Thoracic aorta (tissue), 2 donors: ENCODE results near the gene CACNA2D3. TPM values are rescaled to one million over a fixed set of nuclear protein-coding genes. Genes with fewer than 3 reads are reported as not detected.

Experiments used
- ATAC-seq: fragments of 150-250 bp; one replicate; pipeline ENCODE4 v1.8.0; 2017; ENCODE audit warnings: low read depth; ENCODE audit not compliant: insufficient number of reproducible peaks, low FRiP score
- DNase-seq: peaks from one replicate; pipeline ENCODE4 v3.0.0-alpha.2; 2020; ENCODE audit warnings: low spot score
- H3K27ac ChIP-seq, 2 donors: fragments of 200-600 bp; sonication (generic); 1 replicate in 1 of 2; 2 replicates in 1 of 2; pipeline ENCODE4 v1.5.1; 2016; ENCODE audit warnings: mild to moderate bottlenecking in 2 of 2, moderate library complexity in 2 of 2
- H3K27me3 ChIP-seq: fragments of 200-600 bp; sonication (generic); replicated peaks from 2 replicates; pipeline ENCODE4 v1.6.0; 2016; ENCODE audit warnings: mild to moderate bottlenecking; ENCODE audit not compliant: insufficient read depth
- H3K36me3 ChIP-seq: fragments of 200-600 bp; sonication (generic); one replicate; pipeline ENCODE4 v1.5.1; 2016
- H3K4me1 ChIP-seq, 2 donors: fragments of 200-600 bp; sonication (generic); 1 replicate in 1 of 2; 2 replicates in 1 of 2; pipeline versions ENCODE4 v1.5.1 to v1.6.0; 2016; ENCODE audit warnings: low read depth in 2 of 2, mild to moderate bottlenecking in 1 of 2; ENCODE audit not compliant: control insufficient read depth in 1 of 2
- H3K4me3 ChIP-seq: fragments of 200-600 bp; sonication (generic); 2 replicates; pipeline ENCODE4 v1.5.1; 2016; ENCODE audit warnings: mild to moderate bottlenecking
- H3K9me3 ChIP-seq: fragments of 200-600 bp; sonication (generic); 2 replicates; pipeline ENCODE4 v1.5.1; 2016
- CTCF ChIP-seq: fragments of 200-600 bp; sonication (generic); IDR thresholded peaks from one replicate; pipeline ENCODE4 v1.5.1; 2019; ENCODE audit warnings: antibody characterized with exemption
- total RNA-seq, 2 donors: library from RNA; depleted of rRNA; stranded (reverse); fragments of >200 nt; gene quantifications; one replicate each; pipeline versions ENCODE4 v1.1.0 to v1.2.3, GENCODE V29; 2016

The CACNA2D3 gene
- total RNA-seq, 2 donors from 2014 or later, result 3.2 to 4.0 TPM

DNA sequence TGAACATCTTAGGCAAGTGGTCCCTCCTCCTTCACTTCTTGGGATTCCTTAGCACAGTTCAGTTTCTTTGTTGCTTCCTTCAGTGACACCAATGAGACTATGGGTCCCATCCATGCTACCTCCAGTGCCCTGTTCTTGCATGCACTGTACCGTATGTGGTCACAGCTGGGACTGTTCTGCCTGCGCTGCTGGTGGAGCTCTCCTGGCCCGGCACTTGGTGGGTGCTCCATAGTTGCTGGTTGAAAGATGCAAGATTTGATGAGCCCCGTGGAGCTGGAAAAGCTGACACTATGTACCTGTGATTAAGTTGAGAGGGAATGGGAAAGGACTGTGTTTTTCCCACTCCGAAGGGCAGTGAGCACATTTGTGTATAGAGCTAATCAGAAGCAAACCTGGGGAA, 407.7 kb downstream of the CACNA2D3 start:
- Histone ChIP-seq H3K4me3 (no peak overlapping the region), H3K9me3 (peaks cover 13% of the 10 kb centered on the region), H3K27ac (no peak overlapping the region), H3K36me3 (no peaks in the 10 kb centered on the region), H3K27me3 (no peaks in the 10 kb centered on the region), H3K4me1 (peaks cover 0 to 20% of the 10 kb centered on the region in 2 donors)
- TF ChIP-seq CTCF, result no peak
- ATAC-seq (no peak), DNase-seq (no peak)

- DNase-seq (no peak), ATAC-seq (no peak)
- Histone ChIP-seq H3K27me3 (no peaks in the 10 kb centered on the region), H3K9me3 (peaks cover 4% of the 10 kb centered on the region), H3K4me1 (peaks cover 0 to 20% of the 10 kb centered on the region in 2 donors), H3K4me3 (no peak overlapping the region), H3K27ac (no peak overlapping the region), H3K36me3 (no peaks in the 10 kb centered on the region)
- no peak for TF ChIP-seq CTCF
These were observed 408.6 kb downstream of the CACNA2D3 start for GRCh38 chr3:54530944-54531343.

DNA sequence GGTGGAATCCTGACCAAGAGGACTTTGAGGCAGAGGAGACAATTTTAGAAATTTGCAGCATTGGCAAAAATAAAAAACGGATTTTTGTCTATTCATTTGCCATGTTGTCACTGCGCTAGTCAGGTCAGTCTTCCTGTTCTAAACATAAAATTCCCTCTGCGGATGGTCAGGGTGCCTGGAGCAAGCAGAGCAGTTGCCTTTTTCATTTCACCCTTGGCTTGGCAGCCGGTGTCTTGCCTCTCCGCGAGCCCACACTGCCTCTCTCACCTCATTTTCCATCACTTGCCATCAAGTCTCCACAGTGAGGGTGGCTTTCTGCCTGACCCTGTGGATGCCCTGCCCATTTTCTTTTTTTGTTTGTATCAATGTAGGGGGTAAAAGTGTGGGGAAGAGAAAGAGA, 409.4 kb downstream of the CACNA2D3 start:
- Histone ChIP-seq H3K9me3 (no peaks in the 10 kb centered on the region), H3K36me3 (no peaks in the 10 kb centered on the region), H3K27me3 (no peaks in the 10 kb centered on the region), H3K4me1 (peaks cover 0 to 20% of the 10 kb centered on the region in 2 donors), H3K27ac (no peak overlapping the region), H3K4me3 (no peak overlapping the region)
- ATAC-seq (no peak), DNase-seq (no peak)
- no peak for TF ChIP-seq CTCF

- no peaks in the 10 kb centered on the region for H3K36me3 ChIP-seq
- DNase-seq (no peak), ATAC-seq (no peak)
- H3K9me3 ChIP-seq, result no peaks in the 10 kb centered on the region
- peaks cover 0 to 7% of the 10 kb centered on the region in 2 donors for H3K4me1 ChIP-seq
- TF ChIP-seq CTCF, result no peak
- H3K27me3 ChIP-seq, result no peaks in the 10 kb centered on the region
- H3K4me3 ChIP-seq, result no peak overlapping the region
- H3K27ac ChIP-seq, result no peak overlapping the region
These were observed 411.5 kb downstream of the CACNA2D3 start for GRCh38 chr3:54533856-54534255.

GRCh38 chr3:54535619-54536018, 413.3 kb downstream of the CACNA2D3 start:
- ATAC-seq, result no peak
- Histone ChIP-seq H3K27ac (no peak overlapping the region), H3K4me1 (no peaks in the 10 kb centered on the region), H3K27me3 (no peaks in the 10 kb centered on the region), H3K36me3 (no peaks in the 10 kb centered on the region), H3K4me3 (no peak overlapping the region), H3K9me3 (no peaks in the 10 kb centered on the region)
- no peak for TF ChIP-seq CTCF
- no peak for DNase-seq
